Measurements from ENCODE around the gene MCC.

MCC gene

GRCh38 chr5:113382731-113383130 is 105.5 kb downstream of the MCC start:
- no peak for DNase-seq
- Mint-ChIP-seq H3K27me3 (peaks cover 0 to 40% of the 10 kb centered on the region in 2 donors), H3K4me1 (ENCODE audit: low read depth in 2 of 2) (peaks cover 11 to 14% of the 10 kb centered on the region in 2 donors), H3K4me3 (no peak overlapping the region), H3K9me3 (no peaks in the 10 kb centered on the region), H3K27ac (no peak overlapping the region), H3K36me3 (ENCODE audit: insufficient read depth) (no peaks in the 10 kb centered on the region)
- no peak for ATAC-seq (replicated peaks)

GRCh38 chr5:113381791-113382190 is 106.5 kb downstream of the MCC start:
- H3K27ac Mint-ChIP-seq, result peak overlapping the region in 1 of 2 donors; percentile 63
- no peak for ATAC-seq (replicated peaks)
- H3K4me3 Mint-ChIP-seq, result no peak overlapping the region
- peaks cover 3% of the 10 kb centered on the region for H3K36me3 Mint-ChIP-seq (ENCODE audit: insufficient read depth)
- peaks cover 0 to 39% of the 10 kb centered on the region in 2 donors for H3K27me3 Mint-ChIP-seq
- DNase-seq, result no peak
- H3K4me1 Mint-ChIP-seq (ENCODE audit: low read depth in 2 of 2), result peaks cover 18 to 20% of the 10 kb centered on the region in 2 donors
- H3K9me3 Mint-ChIP-seq, result no peaks in the 10 kb centered on the region

- H3K36me3 Mint-ChIP-seq (ENCODE audit: insufficient read depth), result peaks cover 3% of the 10 kb centered on the region
- no peak overlapping the region for H3K27ac Mint-ChIP-seq
- peaks cover 0 to 30% of the 10 kb centered on the region in 2 donors for H3K27me3 Mint-ChIP-seq
- H3K4me3 Mint-ChIP-seq, result no peak overlapping the region
- no peak for ATAC-seq (replicated peaks)
- DNase-seq, result no peak
- H3K4me1 Mint-ChIP-seq (ENCODE audit: low read depth in 2 of 2), result peaks cover 18 to 20% of the 10 kb centered on the region in 2 donors
- H3K9me3 Mint-ChIP-seq, result no peaks in the 10 kb centered on the region
Observed at GRCh38 chr5:113380807-113381326, 107.4 kb downstream of the MCC start.

GRCh38 chr5:113379936-113380806 is 108.1 kb downstream of the MCC start:
- H3K9me3 Mint-ChIP-seq, result no peaks in the 10 kb centered on the region
- ATAC-seq (replicated peaks), result no peak

GRCh38 chr5:113378959-113379541 is 109.2 kb downstream of the MCC start:
- Mint-ChIP-seq H3K27me3 (peaks cover 0 to 15% of the 10 kb centered on the region in 2 donors), H3K4me3 (peak overlapping the region; percentile 47 to 49), H3K4me1 (ENCODE audit: low read depth in 2 of 2) (peaks cover 18 to 20% of the 10 kb centered on the region in 2 donors), H3K36me3 (ENCODE audit: insufficient read depth) (peaks cover 3% of the 10 kb centered on the region), H3K9me3 (no peaks in the 10 kb centered on the region), H3K27ac (peak overlapping the region in 1 of 2 donors; percentile 49)
- peak; percentile 30 to 50 (median 32) for DNase-seq
- peak; percentile 64 for ATAC-seq (replicated peaks)

More at GRCh38 chr5:113379936-113380806, 108.1 kb downstream of the MCC start:
- Mint-ChIP-seq H3K27ac (no peak overlapping the region), H3K36me3 (ENCODE audit: insufficient read depth) (peaks cover 3% of the 10 kb centered on the region), H3K4me3 (no peak overlapping the region), H3K4me1 (ENCODE audit: low read depth in 2 of 2) (peaks cover 18 to 20% of the 10 kb centered on the region in 2 donors), H3K27me3 (peaks cover 0 to 23% of the 10 kb centered on the region in 2 donors)
- no peak for DNase-seq

- Mint-ChIP-seq H3K4me1 (ENCODE audit: low read depth in 2 of 2) (peaks cover 18 to 20% of the 10 kb centered on the region in 2 donors), H3K36me3 (ENCODE audit: insufficient read depth) (peaks cover 3% of the 10 kb centered on the region), H3K27me3 (peaks cover 0 to 15% of the 10 kb centered on the region in 2 donors), H3K4me3 (peak overlapping the region; percentile 47 to 49), H3K9me3 (no peaks in the 10 kb centered on the region), H3K27ac (peak overlapping the region; percentile 32 to 49)
- DNase-seq (no peak), ATAC-seq (replicated peaks) (no peak)
Observed at GRCh38 chr5:113378514-113378913, 109.7 kb downstream of the MCC start.

GRCh38 chr5:113378081-113378480 is 110.2 kb downstream of the MCC start:
- Mint-ChIP-seq H3K27ac (peak overlapping the region; percentile 32 to 49), H3K9me3 (no peaks in the 10 kb centered on the region), H3K27me3 (peaks cover 0 to 15% of the 10 kb centered on the region in 2 donors), H3K4me1 (ENCODE audit: low read depth in 2 of 2) (peaks cover 18 to 20% of the 10 kb centered on the region in 2 donors), H3K36me3 (ENCODE audit: insufficient read depth) (peaks cover 3% of the 10 kb centered on the region), H3K4me3 (peak overlapping the region; percentile 47 to 49)
- DNase-seq, result no peak
- peak; percentile 65 for ATAC-seq (replicated peaks)

GRCh38 chr5:113376640-113377039 is 111.6 kb downstream of the MCC start:
- peaks cover 18 to 20% of the 10 kb centered on the region in 2 donors for H3K4me1 Mint-ChIP-seq (ENCODE audit: low read depth in 2 of 2)
- H3K27ac Mint-ChIP-seq, result peak overlapping the region in 1 of 2 donors; percentile 47
- no peak overlapping the region for H3K4me3 Mint-ChIP-seq
- H3K27me3 Mint-ChIP-seq, result peaks cover 0 to 9% of the 10 kb centered on the region in 2 donors
- DNase-seq (no peak), ATAC-seq (replicated peaks) (no peak)
- no peaks in the 10 kb centered on the region for H3K9me3 Mint-ChIP-seq
- peaks cover 3% of the 10 kb centered on the region for H3K36me3 Mint-ChIP-seq (ENCODE audit: insufficient read depth)

GRCh38 chr5:113375480-113376060 is 112.7 kb downstream of the MCC start:
- DNase-seq, result no peak
- H3K9me3 Mint-ChIP-seq, result no peaks in the 10 kb centered on the region
- H3K4me1 Mint-ChIP-seq (ENCODE audit: low read depth in 2 of 2), result peaks cover 16 to 20% of the 10 kb centered on the region in 2 donors
- no peak for ATAC-seq (replicated peaks)
- H3K27me3 Mint-ChIP-seq, result no peaks in the 10 kb centered on the region
- no peak overlapping the region for H3K4me3 Mint-ChIP-seq
- H3K27ac Mint-ChIP-seq, result peak overlapping the region in 1 of 2 donors; percentile 47
- H3K36me3 Mint-ChIP-seq (ENCODE audit: insufficient read depth), result peaks cover 3% of the 10 kb centered on the region

- Mint-ChIP-seq H3K27me3 (no peaks in the 10 kb centered on the region), H3K4me3 (no peak overlapping the region), H3K4me1 (ENCODE audit: low read depth in 2 of 2) (peaks cover 13% of the 10 kb centered on the region in 2 donors), H3K36me3 (ENCODE audit: insufficient read depth) (peaks cover 3% of the 10 kb centered on the region), H3K9me3 (no peaks in the 10 kb centered on the region), H3K27ac (no peak overlapping the region)
- ATAC-seq (replicated peaks), result no peak
- no peak for DNase-seq
Observed at GRCh38 chr5:113373426-113373825, 114.8 kb downstream of the MCC start.

- no peaks in the 10 kb centered on the region for H3K4me1 Mint-ChIP-seq (ENCODE audit: low read depth in 2 of 2)
- ATAC-seq (replicated peaks) (no peak), DNase-seq (no peak)
- H3K27me3 Mint-ChIP-seq, result no peaks in the 10 kb centered on the region
- no peak overlapping the region for H3K27ac Mint-ChIP-seq
- no peak overlapping the region for H3K4me3 Mint-ChIP-seq
- H3K9me3 Mint-ChIP-seq, result no peaks in the 10 kb centered on the region
- H3K36me3 Mint-ChIP-seq (ENCODE audit: insufficient read depth), result no peaks in the 10 kb centered on the region
Observed at GRCh38 chr5:113371721-113372196, 116.5 kb downstream of the MCC start.

- ATAC-seq (replicated peaks) (no peak), DNase-seq (no peak)
- H3K27ac Mint-ChIP-seq, result no peak overlapping the region
- no peak overlapping the region for H3K4me3 Mint-ChIP-seq
- H3K9me3 Mint-ChIP-seq, result peaks cover 0 to 6% of the 10 kb centered on the region in 2 donors
- H3K36me3 Mint-ChIP-seq (ENCODE audit: insufficient read depth), result no peaks in the 10 kb centered on the region
- no peaks in the 10 kb centered on the region for H3K27me3 Mint-ChIP-seq
- H3K4me1 Mint-ChIP-seq (ENCODE audit: low read depth in 2 of 2), result no peaks in the 10 kb centered on the region
Observed at GRCh38 chr5:113367586-113367985, 120.7 kb downstream of the MCC start.

GRCh38 chr5:113364466-113364865 is 123.8 kb downstream of the MCC start:
- DNase-seq, result no peak
- Mint-ChIP-seq H3K9me3 (peaks cover 0 to 6% of the 10 kb centered on the region in 2 donors), H3K36me3 (ENCODE audit: insufficient read depth) (no peaks in the 10 kb centered on the region), H3K27ac (no peak overlapping the region), H3K4me1 (ENCODE audit: low read depth in 2 of 2) (no peaks in the 10 kb centered on the region), H3K4me3 (no peak overlapping the region), H3K27me3 (no peaks in the 10 kb centered on the region)
- no peak for ATAC-seq (replicated peaks)
